Measurements from ENCODE around the gene DIPK1A.
"Not testable (repeated sequence)": the region's sequence is repeated elsewhere in the genome, so short reads cannot be mapped to it uniquely, and the experiment has no call there.

The DIPK1A gene

DNA sequence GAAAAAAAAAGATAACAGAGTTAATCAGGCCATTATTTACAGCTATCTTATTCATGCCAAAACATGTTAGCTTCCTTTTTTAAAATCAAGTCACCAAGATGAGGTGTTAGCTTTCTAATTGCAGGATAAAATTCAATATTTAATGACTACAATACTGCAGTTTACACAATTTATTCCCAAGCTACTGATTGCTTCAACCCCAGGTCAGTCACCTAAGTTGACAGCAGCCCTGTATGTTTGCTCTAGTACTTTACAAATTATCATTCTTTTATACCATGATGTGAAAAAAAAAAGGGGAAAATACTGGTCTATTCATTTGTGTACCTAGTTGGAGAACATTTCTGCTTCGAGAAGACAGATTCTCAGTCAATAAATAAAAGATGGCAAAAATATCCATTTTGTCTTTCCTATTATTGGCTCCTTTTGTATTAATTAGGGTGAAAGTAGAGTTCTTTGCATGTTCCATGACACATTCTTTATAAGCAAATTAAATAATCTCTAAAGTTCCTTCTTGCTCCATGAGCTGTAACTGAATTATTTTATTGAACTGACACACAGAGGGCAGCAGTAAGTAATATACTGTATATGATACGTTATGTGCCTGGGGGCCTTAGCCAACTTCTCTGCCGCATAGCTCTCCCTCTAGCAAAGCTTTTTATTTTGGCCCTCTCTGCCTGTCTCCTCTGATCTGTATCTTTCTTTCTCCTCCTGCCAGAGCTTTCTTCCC is 48.0 kb downstream of the DIPK1A start:
- no peak for DNase-seq

- DNase-seq: no peak
These were observed 51.2 kb downstream of the DIPK1A start for GRCh38 chr1:92910081-92910480.

DNA sequence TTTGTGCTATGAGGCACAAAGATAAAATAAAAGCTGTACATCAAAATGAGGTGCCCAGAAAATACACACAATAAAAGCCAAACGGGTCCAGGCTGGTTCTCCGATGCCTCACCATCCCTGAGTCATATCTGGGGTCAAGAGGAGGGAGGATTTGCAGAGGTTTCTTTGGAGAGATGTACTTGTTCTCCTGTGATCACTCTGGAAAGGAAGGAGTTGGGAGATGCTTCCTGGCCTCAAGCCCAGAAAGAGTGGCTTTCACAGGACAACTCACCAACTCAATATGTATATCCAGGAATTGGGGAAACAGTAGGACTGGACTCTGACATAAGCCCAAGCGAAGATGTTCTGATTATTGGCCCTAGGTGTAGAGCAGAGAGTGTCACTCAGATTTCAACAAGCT is 51.9 kb downstream of the DIPK1A start:
- DNase-seq: no peak

GRCh38 chr1:92907949-92908684 is 53.1 kb downstream of the DIPK1A start:
- no peak for DNase-seq

DNA sequence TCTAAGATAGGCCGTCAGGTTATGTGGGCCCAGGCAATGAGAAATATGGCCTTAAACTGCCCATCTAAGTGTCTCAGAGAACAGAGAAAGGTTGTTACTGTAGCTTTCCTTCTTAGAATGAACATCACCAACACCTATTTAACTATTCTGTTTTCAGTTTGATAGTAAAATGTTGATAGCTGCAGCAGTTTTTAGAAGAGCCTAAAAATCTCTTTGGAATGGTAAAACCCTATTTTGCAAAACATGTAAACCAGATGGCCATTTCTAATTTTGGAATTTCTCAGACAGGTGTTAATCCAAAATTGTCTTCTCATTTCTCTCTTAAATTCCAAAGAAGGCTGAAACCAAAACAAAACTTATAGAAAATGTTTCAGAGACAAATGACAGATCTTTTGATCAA is 57.5 kb downstream of the DIPK1A start:
- DNase-seq: no peak

GRCh38 chr1:92902406-92902744 is 58.9 kb downstream of the DIPK1A start:
- no peak for DNase-seq

DNA sequence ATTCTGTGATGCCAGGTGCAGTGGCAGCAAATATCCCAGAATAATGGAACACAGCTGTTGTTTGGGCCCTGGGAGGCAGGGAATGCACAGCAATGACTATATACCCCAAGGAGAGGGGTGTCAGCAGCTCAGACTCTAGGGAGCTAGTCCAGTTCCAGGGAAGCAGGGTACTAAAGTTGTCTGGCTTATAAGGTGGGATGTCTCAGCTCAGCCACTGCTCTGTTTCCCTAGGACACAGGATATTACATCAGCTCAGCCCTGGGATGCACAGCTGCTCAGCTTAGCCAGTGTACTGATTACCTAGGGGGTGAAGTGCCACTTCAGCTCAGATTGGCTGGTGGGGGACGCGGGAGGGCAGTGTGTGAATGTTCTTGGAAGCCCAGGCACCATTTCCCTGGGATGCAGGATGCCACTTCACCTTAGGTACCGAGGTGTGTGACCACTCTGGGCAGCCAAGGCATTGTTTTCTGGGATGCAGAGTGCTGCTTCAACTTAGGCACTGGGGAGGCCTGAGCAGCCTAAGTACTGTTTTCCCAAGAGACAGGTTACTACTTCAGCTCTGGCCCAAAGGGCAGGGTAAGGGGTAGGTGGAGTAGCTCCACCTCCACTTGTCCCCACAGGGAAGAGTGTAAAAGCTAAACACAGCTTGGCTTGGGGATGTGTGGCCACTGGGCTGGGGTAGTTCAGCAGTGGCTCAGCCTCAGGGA is 59.4 kb downstream of the DIPK1A start:
- no peak for DNase-seq

GRCh38 chr1:92901126-92901525 is 60.1 kb downstream of the DIPK1A start:
- DNase-seq: no peak

DNA sequence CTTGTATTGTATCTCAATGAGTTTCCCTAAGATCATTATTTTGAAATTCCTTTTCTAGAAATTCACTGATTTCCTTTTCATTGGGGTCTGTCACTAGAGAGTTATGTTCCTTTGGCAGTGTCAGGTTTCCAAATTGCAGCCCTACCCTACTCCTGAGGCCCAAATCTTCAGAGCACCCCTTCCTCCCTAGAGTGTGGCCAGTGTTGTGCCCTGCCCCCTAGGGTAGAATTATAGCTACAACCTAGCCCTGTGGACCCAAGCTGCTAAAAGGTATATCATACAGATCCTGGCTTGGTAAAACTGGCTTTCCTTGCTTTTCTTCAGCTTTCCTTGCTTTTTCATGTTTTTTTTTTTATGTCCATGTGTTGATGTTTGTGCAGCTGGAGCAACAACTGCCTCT is 60.7 kb downstream of the DIPK1A start:
- no peak for DNase-seq

DNA sequence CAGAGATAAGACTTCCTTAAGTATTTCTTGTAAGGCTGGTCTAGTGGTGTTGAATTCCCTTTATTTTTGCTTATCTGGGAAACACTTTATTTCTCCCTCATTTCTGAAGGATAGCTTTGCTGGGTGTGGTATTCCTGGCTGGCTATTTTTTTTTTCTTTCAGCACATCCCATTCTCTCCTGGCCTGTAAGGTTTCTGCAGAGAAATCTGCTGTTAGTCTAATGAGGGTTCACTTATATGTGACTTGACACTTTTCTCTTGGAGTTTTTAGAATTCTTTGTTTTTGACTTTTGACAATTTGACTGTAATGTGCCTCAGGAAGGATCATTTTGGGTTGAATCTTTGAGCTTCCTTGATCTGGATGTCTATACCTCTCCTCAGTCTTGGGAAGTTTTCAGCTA is 61.5 kb downstream of the DIPK1A start:
- DNase-seq: no peak

DNA sequence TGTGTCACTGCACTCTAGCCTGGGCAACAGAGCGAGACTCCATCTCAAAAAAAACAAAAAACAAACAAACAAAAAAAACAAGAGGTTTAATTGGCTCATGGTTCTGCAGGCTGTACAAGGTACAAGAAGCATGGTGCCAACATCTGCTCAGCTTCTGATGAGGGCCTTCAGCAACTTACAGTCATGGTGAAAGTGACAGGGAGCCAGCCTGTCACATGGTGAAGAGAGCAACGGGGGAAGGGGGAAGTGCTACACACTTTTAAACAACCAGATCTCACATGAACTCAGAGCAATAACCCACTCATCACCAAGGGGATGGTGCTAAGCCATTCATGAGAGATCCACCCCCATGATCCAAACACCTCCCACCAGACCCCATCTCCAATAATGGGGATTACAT is 63.2 kb downstream of the DIPK1A start:
- not testable (repeated sequence) for DNase-seq

GRCh38 chr1:92887465-92887864 is 73.8 kb downstream of the DIPK1A start:
- no peak for DNase-seq

GRCh38 chr1:92886886-92887419 is 74.3 kb downstream of the DIPK1A start:
- DNase-seq: no peak

GRCh38 chr1:92884195-92884594 is 77.1 kb downstream of the DIPK1A start:
- DNase-seq: no peak

GRCh38 chr1:92883297-92883696 is 78.0 kb downstream of the DIPK1A start:
- DNase-seq: no peak

DNA sequence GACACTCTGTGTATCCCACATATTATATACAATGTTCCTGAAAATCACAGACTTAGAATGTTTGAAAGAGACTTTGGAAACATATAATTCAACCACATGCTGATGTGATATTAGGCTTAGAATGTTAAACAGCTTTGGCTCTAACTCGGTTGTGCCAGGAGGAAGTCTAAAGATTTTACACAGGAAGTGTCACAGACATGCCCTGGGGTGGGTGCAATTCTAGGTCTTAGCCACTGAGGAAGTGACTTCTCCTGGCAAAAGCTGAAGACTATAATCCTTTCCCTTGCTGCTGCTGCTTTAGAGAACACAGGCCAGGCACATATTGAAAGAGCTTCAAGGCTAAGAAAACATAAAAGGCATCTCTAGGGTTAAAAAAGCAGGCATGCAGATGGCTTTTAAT is 78.4 kb downstream of the DIPK1A start:
- no peak for DNase-seq

- DNase-seq: no peak
These were observed 79.9 kb downstream of the DIPK1A start for GRCh38 chr1:92881391-92881790.

- no peak for DNase-seq
These were observed 81.8 kb downstream of the DIPK1A start for GRCh38 chr1:92879316-92879968.

- DNase-seq: peak; percentile 69 to 75
These were observed 83.5 kb downstream of the DIPK1A start for GRCh38 chr1:92877792-92878191.

DNA sequence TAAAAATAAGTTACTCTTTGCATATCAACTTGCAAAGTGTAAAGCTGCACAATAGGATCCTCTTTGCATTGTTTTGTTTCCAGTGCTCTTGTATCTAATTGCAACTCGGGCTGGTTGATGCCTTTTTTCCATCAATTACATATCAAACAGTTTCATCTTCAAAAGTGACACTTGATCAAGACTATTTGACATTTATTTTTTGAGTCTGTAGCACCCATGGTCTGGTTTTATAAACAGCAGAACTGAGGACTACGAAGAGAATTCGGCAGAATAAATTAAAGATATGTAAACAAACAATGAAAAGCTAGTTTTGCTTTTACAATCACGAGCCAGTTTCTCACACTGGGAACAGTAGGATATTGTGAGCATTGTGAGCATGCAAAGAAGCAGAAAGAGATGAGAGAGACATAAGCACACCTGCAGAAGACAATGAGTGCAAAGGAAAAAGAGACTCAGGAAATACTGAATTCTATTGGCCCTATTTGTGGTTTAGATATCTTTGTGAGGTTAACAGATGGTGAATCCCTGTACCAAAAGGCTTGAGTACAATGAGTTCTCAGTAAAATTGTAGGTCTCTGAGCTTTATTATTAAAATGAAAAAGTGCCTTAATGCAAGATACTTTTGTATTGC is 84.1 kb downstream of the DIPK1A start:
- peak; percentile 72 to 76 for DNase-seq

DNA sequence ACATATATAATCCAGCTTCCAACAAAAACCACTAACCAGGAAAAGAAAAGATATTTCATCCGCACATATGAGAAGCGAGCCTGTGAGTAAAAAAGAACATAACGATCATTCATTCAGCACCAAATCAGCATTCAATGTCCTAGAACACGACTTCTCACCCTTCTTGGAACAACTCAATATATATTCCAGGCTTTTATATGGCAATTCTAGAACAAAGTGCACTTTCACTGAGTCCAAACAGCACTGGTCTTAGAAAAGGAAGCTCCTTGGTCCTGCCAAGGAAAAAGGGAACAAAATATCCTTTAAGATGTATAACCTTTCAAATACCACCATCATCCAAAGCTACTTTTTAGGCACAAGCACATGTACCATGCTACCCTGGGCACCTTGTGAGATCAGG is 84.9 kb downstream of the DIPK1A start:
- no peak for DNase-seq

GRCh38 chr1:92874987-92875386 is 86.3 kb downstream of the DIPK1A start:
- no peak for DNase-seq

- DNase-seq: no peak
These were observed 88.5 kb downstream of the DIPK1A start for GRCh38 chr1:92872719-92873118.

Measured in NCI-H1930 (cell line).